ENCODE data around the gene RALY.

Gene RALY

DNA sequence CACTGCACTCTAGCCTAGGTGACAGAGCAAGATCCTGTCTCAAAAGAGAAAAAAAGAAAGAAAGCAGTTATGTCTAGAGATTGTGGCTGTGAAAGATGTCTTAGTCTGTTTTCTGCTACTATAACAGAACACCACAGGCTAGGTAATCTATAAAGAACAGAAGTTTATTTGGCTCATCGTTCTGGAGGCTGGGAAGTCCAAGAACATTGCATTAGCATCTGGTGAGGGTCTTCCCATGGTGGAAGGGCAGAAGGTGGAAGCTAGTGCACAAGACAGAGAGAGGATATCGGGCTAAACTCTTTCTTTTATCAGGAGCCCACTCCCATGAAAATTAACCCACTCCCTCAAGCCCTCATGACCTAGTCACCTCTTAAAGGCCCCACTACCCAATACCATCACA, 16.2 kb upstream of the RALY start:
- TF ChIP-seq, protein P1, sequence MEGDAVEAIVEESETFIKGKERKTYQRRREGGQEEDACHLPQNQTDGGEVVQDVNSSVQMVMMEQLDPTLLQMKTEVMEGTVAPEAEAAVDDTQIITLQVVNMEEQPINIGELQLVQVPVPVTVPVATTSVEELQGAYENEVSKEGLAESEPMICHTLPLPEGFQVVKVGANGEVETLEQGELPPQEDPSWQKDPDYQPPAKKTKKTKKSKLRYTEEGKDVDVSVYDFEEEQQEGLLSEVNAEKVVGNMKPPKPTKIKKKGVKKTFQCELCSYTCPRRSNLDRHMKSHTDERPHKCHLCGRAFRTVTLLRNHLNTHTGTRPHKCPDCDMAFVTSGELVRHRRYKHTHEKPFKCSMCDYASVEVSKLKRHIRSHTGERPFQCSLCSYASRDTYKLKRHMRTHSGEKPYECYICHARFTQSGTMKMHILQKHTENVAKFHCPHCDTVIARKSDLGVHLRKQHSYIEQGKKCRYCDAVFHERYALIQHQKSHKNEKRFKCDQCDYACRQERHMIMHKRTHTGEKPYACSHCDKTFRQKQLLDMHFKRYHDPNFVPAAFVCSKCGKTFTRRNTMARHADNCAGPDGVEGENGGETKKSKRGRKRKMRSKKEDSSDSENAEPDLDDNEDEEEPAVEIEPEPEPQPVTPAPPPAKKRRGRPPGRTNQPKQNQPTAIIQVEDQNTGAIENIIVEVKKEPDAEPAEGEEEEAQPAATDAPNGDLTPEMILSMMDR (IDR thresholded peaks at IDR 0.05; ENCODE audit: low read depth, low read length): no peak
- DNase-seq (ENCODE audit: extremely low read depth, low read depth): no peak

DNA sequence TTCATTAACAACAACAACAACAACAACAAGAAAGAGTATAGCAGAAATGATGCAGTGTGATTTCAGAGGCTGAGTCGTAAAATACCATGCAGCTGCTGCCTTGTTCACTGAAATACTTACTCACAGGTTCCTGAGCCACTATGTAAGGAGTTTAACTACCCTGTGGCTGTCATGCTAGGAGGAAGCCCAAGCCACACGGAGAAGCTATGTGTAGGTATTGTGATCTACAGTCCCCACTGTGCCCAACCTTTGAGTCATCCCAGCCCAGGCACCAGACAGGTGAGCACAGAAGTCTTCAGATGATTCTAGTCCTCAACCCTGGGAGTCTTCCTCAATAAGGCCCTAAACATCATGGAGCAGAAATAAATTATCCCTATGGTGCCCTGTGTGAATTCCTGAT, 14.6 kb upstream of the RALY start:
- TF ChIP-seq, protein P1 (IDR thresholded peaks at IDR 0.05; ENCODE audit: low read depth, low read length): no peak

DNA sequence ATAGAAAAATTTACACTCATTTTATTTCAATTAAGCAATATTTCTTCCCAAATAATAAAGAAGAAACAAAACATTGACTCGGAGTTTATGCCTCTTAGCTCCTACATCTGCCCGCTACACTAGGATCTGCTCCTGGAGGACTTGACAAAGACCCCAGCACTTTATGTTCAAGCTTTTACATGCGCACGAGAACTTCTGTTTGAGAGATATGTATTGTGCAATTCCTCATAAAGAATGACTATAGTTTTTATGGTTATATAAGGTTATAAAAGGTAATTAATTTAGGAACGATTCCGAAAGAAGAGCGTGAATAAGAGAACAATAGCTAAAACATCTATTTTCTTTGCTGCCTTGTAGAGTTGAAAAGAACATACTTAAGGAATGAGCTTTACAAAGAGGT, 12.4 kb upstream of the RALY start:
- no peak for DNase-seq (ENCODE audit: extremely low read depth, low read depth)
- TF ChIP-seq, protein P1 (IDR thresholded peaks at IDR 0.05; ENCODE audit: low read depth, low read length): no peak

More for the DNA sequence above, 14.6 kb upstream of the RALY start:
- DNase-seq (ENCODE audit: extremely low read depth, low read depth): no peak

DNA sequence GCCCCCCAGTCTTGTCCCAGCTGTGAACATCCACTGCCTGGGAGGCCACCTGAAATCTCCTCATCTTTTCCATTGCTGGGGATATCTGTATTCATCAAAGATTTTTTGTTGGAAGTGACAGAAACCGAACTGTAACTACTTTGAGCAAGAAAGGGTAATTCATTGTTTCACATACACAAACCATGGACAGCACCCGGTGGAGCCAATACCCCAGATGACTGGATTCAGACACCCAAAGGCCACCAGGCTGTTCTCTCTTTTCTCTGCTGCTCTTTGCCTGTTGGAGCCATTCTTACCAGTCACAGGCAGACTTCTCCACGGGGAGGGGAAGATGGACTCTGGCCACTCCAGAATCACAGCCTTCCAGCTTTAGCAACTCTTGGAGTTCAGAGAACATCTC, 11.7 kb upstream of the RALY start:
- no peak for DNase-seq (ENCODE audit: extremely low read depth, low read depth)
- TF ChIP-seq, protein P1 (IDR thresholded peaks at IDR 0.05; ENCODE audit: low read depth, low read length): no peak

DNA sequence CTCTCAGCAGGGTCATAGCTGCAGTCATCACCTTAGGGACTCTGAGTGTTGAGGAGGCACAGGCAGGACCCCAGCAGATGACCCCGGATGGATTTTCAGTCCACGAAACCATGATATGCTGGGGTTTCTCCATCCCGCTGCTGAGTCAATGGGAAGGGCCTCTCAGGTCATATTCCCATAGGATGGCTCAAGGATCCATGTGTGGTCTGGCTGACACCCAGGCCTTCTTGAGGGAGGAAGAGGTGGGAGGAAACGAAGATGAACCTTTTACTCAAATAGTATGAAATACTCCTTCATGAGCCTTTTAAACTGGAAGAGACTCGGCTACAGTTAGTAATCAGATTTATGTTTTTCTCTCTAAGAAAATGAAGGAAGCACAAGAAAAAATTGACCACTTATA, 10.3 kb upstream of the RALY start:
- TF ChIP-seq, protein P1 (IDR thresholded peaks at IDR 0.05; ENCODE audit: low read depth, low read length): no peak
- DNase-seq (ENCODE audit: extremely low read depth, low read depth): no peak

DNA sequence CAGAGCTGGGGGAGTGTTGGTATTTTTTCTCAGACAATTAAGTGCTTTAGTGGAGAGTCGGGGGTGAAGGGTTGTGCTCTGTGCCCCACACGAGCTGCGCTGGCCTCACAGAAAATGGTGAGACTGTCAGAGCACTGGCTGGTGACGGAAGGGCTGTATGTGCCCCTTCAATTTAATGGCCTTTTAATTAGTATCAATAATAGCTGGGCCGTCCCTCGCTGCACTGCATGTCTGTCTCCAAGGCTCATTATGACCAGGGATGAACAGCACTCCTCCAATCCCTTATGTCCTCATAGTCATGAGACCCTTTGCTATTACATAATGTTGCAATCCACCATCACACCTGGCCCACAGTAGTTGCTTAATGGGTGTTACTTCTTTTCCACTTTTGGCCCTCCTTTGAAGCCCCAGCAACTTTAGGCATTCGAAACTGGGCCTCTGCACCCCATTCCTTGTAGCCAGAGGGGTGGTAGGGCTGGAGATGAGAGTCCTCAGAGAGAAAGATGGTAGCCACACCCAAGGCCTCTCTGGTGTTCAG, 9.5 kb upstream of the RALY start:
- DNase-seq (ENCODE audit: extremely low read depth, low read depth): no peak
- TF ChIP-seq, protein P1 (IDR thresholded peaks at IDR 0.05; ENCODE audit: low read depth, low read length): no peak

DNA sequence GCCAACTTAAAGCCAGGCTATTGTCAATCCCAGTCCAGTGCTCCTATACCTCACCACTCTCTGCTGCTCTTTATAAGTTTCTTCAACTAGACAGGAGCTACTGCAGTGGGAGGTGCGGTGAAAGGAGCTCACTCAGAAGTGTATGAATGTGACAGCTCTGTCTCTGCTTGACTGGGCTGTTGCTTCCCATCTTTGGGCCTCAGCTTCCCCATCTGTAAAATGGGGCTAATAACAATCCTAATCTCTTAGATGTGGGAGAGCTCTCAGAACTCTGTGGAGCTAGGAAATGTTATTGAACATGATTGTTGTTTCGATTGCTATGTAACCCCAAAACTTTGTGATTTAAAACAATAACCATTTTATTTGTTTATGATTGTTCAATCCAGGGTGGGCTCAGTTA, 8.4 kb upstream of the RALY start:
- TF ChIP-seq, protein P1 (IDR thresholded peaks at IDR 0.05; ENCODE audit: low read depth, low read length): no peak
- no peak for DNase-seq (ENCODE audit: extremely low read depth, low read depth)
